Measurements from ENCODE around the gene MAFG. TPM values are rescaled to one million over a fixed set of nuclear protein-coding genes. Genes with fewer than 3 reads are reported as not detected.

The MAFG gene
- total RNA-seq, 1 experiment from 2014 or later, result 31.4 TPM

DNA sequence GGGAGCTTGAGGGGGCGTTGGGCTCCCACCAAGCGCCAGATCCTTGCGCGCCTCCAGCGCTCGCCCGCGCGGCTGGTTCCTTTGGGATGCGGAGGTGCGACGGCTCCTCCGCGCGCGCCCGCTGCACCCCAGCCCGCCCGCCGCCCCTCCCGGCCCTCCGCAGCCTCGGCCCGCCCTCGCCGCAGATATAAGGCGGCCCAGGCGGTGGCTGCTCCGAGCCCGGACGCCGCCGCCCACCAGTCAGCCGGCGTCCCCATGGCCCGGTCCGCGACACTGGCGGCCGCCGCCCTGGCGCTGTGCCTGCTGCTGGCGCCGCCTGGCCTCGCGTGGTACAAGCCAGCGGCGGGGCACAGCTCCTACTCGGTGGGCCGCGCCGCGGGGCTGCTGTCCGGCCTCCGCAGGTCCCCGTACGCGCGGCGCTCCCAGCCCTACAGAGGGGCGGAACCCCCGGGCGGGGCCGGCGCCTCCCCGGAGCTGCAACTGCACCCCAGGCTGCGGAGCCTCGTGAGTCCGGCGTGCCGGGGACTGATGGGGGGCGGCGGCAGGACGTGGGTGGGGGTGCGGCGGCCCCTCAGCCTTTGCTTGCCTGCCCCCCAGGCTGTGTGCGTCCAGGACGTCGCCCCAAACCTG, 25.4 kb downstream of the MAFG start, which contains the start of gene NPB:
Gene NPB, plus strand, starts transcription at position 216 of the 630 bp plus-strand sequence. Its CDS starts 40 bp downstream, at position 256.
- no peak within 1 kb of the TSS for H2BK15ac ChIP-seq (ENCODE audit: low read depth, low read length)
- no peak within 1 kb of the TSS for H3K56ac ChIP-seq (ENCODE audit: insufficient read length, low read depth, low read length)
- H4K5ac ChIP-seq (ENCODE audit: insufficient read length, low read depth, low read length), result no peak within 1 kb of the TSS
- no peak within 1 kb of the TSS for H3T11ph ChIP-seq (ENCODE audit: low read length)
- peaks cover 8 to 33% (median 18%) of the 10 kb centered on the region in 3 experiments; a peak in 6 of 7 replicates for H3K36me3 Mint-ChIP-seq (ENCODE audit: insufficient read depth in 1 of 3, low read depth in 3 of 3)
- H3K4me1 Mint-ChIP-seq, result peaks cover 0 to 3% of the 10 kb centered on the region in 2 experiments; a peak in 2 of 4 replicates
- no peak within 1 kb of the TSS for H4K8ac ChIP-seq (replicated peaks; ENCODE audit: insufficient read length, low read depth, low read length)
- H3K9me3 ChIP-seq (ENCODE audit: control insufficient read depth, low read depth, low read length), result no peaks in the 10 kb centered on the region
- H3K14ac ChIP-seq (ENCODE audit: insufficient read depth, low read length), result peak within 1 kb of the TSS; percentile 51
- no peaks in the 10 kb centered on the region for H4K20me1 ChIP-seq (ENCODE audit: control insufficient read depth, insufficient read depth, insufficient read length)
- H2AFZ ChIP-seq (ENCODE audit: low read length), result no peak within 1 kb of the TSS
- H3K79me1 ChIP-seq (ENCODE audit: insufficient read depth, low read depth, low read length, poor library complexity, severe bottlenecking), result no peaks in the 10 kb centered on the region
- no peak within 1 kb of the TSS for H2BK5ac ChIP-seq (ENCODE audit: insufficient read length, low read length)
- H2BK12ac ChIP-seq (ENCODE audit: insufficient read length, low read depth, low read length), result no peak within 1 kb of the TSS
- DNase-seq, result no peak
- no peaks in the 10 kb centered on the region for H3K4me1 ChIP-seq (ENCODE audit: insufficient read depth, low read length)
- WGBS (ENCODE audit: extremely low coverage, insufficient read length, low lambda C conversion rate), result no CpG with 5 or more reads among the region's 79 CpGs
- no peak within 1 kb of the TSS for H2BK120ac ChIP-seq (ENCODE audit: low read depth, low read length, poor library complexity, severe bottlenecking)
- H3K9me3 Mint-ChIP-seq, result no peaks in the 10 kb centered on the region
- H3K27me3 Mint-ChIP-seq (ENCODE audit: low read depth), result peaks cover 11% of the 10 kb centered on the region
- H3K27ac ChIP-seq (ENCODE audit: insufficient read length, low read depth, low read length), result no peak within 1 kb of the TSS
- no peak within 1 kb of the TSS for H3K9ac ChIP-seq (ENCODE audit: extremely low read depth, insufficient read length, low read length)
- H3K18ac ChIP-seq (ENCODE audit: insufficient read length, low read depth, low read length), result no peak within 1 kb of the TSS
- no peak within 1 kb of the TSS for H4K91ac ChIP-seq (ENCODE audit: insufficient read length, low read depth, low read length)
- TF ChIP-seq, protein P1, sequence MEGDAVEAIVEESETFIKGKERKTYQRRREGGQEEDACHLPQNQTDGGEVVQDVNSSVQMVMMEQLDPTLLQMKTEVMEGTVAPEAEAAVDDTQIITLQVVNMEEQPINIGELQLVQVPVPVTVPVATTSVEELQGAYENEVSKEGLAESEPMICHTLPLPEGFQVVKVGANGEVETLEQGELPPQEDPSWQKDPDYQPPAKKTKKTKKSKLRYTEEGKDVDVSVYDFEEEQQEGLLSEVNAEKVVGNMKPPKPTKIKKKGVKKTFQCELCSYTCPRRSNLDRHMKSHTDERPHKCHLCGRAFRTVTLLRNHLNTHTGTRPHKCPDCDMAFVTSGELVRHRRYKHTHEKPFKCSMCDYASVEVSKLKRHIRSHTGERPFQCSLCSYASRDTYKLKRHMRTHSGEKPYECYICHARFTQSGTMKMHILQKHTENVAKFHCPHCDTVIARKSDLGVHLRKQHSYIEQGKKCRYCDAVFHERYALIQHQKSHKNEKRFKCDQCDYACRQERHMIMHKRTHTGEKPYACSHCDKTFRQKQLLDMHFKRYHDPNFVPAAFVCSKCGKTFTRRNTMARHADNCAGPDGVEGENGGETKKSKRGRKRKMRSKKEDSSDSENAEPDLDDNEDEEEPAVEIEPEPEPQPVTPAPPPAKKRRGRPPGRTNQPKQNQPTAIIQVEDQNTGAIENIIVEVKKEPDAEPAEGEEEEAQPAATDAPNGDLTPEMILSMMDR (conservative IDR thresholded peaks at IDR 0.05), result no peak
- H3K27me3 ChIP-seq (ENCODE audit: insufficient read depth, low read length), result no peaks in the 10 kb centered on the region; the same call in 1 of the 2 replicates
- H3K4me3 Mint-ChIP-seq, result peak within 1 kb of the TSS; percentile 27 to 60; a peak in 3 of 5 replicates
- H2BK20ac ChIP-seq (ENCODE audit: low read depth, low read length, poor library complexity, severe bottlenecking), result no peak within 1 kb of the TSS
- H2AK5ac ChIP-seq (ENCODE audit: insufficient read length, low read length), result no peak within 1 kb of the TSS
- H3K4ac ChIP-seq (ENCODE audit: low read depth, low read length), result no peak within 1 kb of the TSS
- H3K79me2 ChIP-seq (ENCODE audit: insufficient read depth, low read length), result no peaks in the 10 kb centered on the region
- peaks cover 11% of the 10 kb centered on the region for H3K23me2 ChIP-seq (ENCODE audit: insufficient read length, low read depth, low read length, poor library complexity, severe bottlenecking)
- peak within 1 kb of the TSS; percentile 31 for H3K4me2 ChIP-seq (ENCODE audit: insufficient read depth, insufficient read length, low read length)
- H3K23ac ChIP-seq (ENCODE audit: insufficient read length, low read depth, low read length), result no peak within 1 kb of the TSS
- no peak within 1 kb of the TSS for H3K27ac Mint-ChIP-seq

Data from H9 (cell line).